Measurements from ENCODE around the gene KRT32. TPM values are rescaled to one million over a fixed set of nuclear protein-coding genes. Genes with fewer than 3 reads are reported as not detected.

Gene KRT32
- total RNA-seq, 1 donor = not detected

DNA sequence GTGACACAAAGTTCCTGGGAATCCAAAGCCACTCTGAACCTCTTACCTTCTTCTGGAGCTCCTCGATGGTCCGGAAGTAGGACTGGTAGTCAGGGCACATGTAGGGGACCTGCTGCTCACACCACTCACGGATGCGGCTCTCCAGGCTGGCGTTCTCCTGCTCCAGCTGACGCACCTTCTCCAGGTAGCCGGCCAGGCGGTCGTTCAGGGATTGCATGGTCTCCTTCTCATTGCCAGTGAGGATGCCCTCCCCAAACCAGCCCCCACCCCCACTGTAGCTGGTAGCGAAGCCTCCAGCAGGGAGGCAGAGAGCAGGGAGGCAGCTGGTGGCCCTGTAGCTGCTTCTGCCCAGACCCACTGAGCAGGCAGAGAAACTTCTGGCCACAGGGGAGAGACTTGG lies 13.4 kb upstream of the KRT32 start:
- no peak for DNase-seq (ENCODE audit: low read depth)
- TF ChIP-seq, protein P1, sequence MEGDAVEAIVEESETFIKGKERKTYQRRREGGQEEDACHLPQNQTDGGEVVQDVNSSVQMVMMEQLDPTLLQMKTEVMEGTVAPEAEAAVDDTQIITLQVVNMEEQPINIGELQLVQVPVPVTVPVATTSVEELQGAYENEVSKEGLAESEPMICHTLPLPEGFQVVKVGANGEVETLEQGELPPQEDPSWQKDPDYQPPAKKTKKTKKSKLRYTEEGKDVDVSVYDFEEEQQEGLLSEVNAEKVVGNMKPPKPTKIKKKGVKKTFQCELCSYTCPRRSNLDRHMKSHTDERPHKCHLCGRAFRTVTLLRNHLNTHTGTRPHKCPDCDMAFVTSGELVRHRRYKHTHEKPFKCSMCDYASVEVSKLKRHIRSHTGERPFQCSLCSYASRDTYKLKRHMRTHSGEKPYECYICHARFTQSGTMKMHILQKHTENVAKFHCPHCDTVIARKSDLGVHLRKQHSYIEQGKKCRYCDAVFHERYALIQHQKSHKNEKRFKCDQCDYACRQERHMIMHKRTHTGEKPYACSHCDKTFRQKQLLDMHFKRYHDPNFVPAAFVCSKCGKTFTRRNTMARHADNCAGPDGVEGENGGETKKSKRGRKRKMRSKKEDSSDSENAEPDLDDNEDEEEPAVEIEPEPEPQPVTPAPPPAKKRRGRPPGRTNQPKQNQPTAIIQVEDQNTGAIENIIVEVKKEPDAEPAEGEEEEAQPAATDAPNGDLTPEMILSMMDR (IDR thresholded peaks at IDR 0.05; ENCODE audit: insufficient read depth, low read depth, low read length) = no peak
- H3K4me3 ChIP-seq (ENCODE audit: low read depth, low read length) = no peak overlapping the region

DNA sequence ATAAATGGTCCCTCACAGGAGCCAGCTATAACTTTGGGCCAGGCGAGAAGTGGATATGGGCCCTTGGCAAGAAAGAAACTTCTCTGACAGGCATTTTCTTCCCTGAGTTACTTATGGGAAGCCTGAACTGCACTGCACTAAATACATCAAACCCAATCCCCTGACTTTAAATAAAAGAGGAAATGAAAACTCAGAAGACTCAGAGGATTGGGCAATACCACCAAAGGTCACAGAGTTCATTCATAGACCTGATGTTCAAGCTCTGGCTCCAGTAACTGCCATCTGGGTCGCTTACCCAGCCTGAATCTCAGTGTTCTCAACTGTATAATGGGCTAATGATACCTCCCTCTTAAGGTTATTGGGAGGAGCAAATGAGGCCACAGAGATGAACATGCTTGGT lies 12.9 kb upstream of the KRT32 start:
- TF ChIP-seq, protein P1 (IDR thresholded peaks at IDR 0.05; ENCODE audit: insufficient read depth, low read depth, low read length) = no peak

DNA sequence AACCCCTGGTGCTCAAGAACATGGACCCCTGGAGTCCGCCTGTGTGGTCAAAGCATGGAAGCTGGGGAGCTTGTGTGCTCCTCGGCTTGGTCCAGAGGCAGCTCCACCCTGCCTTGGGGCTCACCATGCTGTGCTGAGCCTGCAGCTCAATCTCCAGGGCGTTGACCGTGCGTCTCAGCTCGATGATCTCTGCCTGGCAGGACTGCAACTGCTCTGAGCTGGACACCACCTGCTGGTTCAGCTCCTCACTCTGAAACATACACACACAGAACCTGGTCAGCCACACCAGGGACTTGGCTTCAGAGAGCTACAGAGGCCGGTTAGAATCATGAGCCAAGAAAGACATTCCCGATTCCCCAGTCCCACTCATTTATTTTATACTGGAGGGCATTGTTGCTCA lies 11.1 kb upstream of the KRT32 start:
- TF ChIP-seq, protein P1 (IDR thresholded peaks at IDR 0.05; ENCODE audit: insufficient read depth, low read depth, low read length) = no peak
- no peak for DNase-seq (ENCODE audit: low read depth)
- no peak overlapping the region for H3K4me3 ChIP-seq (ENCODE audit: low read depth, low read length)

More for the DNA sequence above, 12.9 kb upstream of the KRT32 start:
- DNase-seq (ENCODE audit: low read depth) = no peak
- no peak overlapping the region for H3K4me3 ChIP-seq (ENCODE audit: low read depth, low read length)

DNA sequence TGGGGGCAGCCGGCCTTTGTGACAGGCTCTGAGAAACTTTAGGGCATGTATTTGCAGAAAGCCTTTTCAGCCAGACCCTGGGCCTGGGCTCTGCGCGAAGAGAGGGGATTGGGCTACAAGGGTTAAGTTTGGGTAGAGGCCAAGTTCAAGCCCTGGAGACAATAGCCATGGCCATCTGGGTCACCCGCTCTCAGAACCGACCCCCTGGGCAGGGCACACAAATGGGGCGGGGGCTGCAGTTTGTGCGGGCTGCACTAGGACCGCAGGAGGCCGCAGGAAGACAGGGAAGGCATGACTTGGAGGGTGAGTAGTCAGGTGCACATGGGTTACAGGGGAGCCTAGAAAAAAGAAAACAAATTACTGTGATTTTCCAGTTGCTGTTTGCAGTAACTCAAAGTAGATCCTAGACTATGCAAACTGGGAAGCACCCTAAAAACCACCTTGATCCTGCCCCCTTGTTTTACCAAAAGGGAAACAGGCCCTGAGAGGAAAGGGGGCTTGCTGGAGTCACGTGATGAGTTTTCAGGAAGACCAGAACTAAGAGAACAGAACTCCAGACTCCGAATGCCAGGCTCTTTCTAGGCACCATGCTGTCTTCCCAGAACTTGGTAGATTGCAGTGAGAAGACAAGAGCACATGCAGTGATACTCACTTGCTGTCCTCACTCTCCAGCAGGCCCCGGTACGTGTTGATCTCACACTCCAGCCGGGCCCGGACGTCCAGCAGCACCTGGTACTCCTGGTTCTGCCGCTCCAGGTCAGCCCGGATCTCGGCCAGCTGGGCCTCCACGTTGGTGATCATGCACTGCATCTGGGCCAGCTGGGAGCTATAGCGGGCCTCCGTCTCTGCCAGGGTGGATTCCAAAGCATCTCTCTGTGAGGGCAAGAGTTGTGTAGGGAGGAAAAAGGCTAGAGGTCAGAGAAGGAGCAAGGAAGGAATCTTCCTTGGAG lies 10.0 kb upstream of the KRT32 start:
- DNase-seq (ENCODE audit: low read depth) = no peak
- TF ChIP-seq, protein P1 (IDR thresholded peaks at IDR 0.05; ENCODE audit: insufficient read depth, low read depth, low read length) = no peak
- no peak overlapping the region for H3K4me3 ChIP-seq (ENCODE audit: low read depth, low read length)

DNA sequence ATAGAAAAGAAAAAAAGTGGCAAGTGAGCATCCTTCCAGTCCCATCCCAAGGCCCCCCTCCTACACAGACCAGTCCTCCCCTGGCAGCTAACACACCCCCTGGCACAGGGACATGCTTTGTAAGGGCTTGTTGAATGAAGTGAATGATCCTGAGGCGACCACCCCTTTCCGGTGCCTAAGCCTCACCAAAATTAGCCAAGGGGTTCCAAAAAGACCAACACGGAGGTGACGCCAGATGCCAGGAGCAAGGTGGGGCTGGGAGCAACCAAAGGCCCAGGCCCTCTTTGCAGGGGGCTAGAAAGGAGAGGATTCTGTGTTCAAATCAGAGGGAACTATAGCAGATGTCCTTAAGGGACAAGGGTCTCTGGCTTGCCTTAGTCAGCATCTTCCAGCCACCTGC lies 8.2 kb upstream of the KRT32 start:
- DNase-seq (ENCODE audit: low read depth) = no peak
- TF ChIP-seq, protein P1 (IDR thresholded peaks at IDR 0.05; ENCODE audit: insufficient read depth, low read depth, low read length) = no peak
- no peak overlapping the region for H3K4me3 ChIP-seq (ENCODE audit: low read depth, low read length)

DNA sequence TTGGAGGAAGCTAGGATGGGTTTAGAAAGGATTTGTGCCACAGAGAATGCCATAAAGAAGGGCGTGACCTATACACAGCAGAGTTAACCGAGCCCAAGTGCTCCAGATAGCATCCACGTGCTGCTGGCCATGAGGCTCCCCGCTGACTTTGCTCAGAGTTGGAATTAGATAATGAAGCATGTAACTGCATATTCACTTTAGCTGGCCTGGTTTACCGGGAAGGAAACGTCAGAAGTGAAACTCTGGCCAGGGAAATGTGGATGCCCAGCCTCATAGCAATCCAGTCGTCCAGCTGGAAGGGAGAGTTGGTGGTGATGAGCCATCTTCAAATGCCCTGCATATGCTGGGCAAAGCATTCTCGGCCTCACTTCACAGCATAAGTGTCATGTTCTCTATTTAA lies 7.7 kb upstream of the KRT32 start:
- DNase-seq (ENCODE audit: low read depth) = no peak
- H3K4me3 ChIP-seq (ENCODE audit: low read depth, low read length) = no peak overlapping the region
- TF ChIP-seq, protein P1 (IDR thresholded peaks at IDR 0.05; ENCODE audit: insufficient read depth, low read depth, low read length) = no peak

All from fibroblast of villous mesenchyme (primary cell).